ENCODE results near the gene DNAJB7.

The DNAJB7 gene

GRCh38 chr22:40862013-40862412 is at the start of gene DNAJB7:
TSS of gene DNAJB7 (minus strand) at chr22:40862113. CDS start at chr22:40861994, 119 bp downstream.
- H3K4me3 ChIP-seq (replicated peaks; ENCODE audit: low read depth, low read length) = no peak within 1 kb of the TSS
- no peak for DNase-seq (ENCODE audit: extremely low read depth, low read depth)
- TF ChIP-seq CTCF (IDR thresholded peaks at IDR 0.05; ENCODE audit: low read depth, low read length, missing control alignments) = no peak

- no peak overlapping the region for H3K4me3 ChIP-seq (replicated peaks; ENCODE audit: low read depth, low read length)
- no peak for TF ChIP-seq CTCF (IDR thresholded peaks at IDR 0.05; ENCODE audit: low read depth, low read length, missing control alignments)
- DNase-seq (ENCODE audit: extremely low read depth, low read depth) = no peak
Observed at GRCh38 chr22:40908895-40909294, 47.0 kb upstream of the DNAJB7 start.

GRCh38 chr22:40904101-40904500 is 42.2 kb upstream of the DNAJB7 start:
- no peak for TF ChIP-seq CTCF (IDR thresholded peaks at IDR 0.05; ENCODE audit: low read depth, low read length, missing control alignments)
- DNase-seq (ENCODE audit: extremely low read depth, low read depth) = no peak
- no peak overlapping the region for H3K4me3 ChIP-seq (replicated peaks; ENCODE audit: low read depth, low read length)

- peak; percentile 57 for TF ChIP-seq CTCF (IDR thresholded peaks at IDR 0.05; ENCODE audit: low read depth, low read length, missing control alignments)
- peak; percentile 39 for DNase-seq (ENCODE audit: extremely low read depth, low read depth)
- H3K4me3 ChIP-seq (replicated peaks; ENCODE audit: low read depth, low read length) = no peak overlapping the region
Observed at GRCh38 chr22:40898850-40899357, 37.0 kb upstream of the DNAJB7 start.

GRCh38 chr22:40894417-40894816 is 32.5 kb upstream of the DNAJB7 start:
- TF ChIP-seq CTCF (IDR thresholded peaks at IDR 0.05; ENCODE audit: low read depth, low read length, missing control alignments) = no peak
- no peak for DNase-seq (ENCODE audit: extremely low read depth, low read depth)

GRCh38 chr22:40890881-40891280 is 29.0 kb upstream of the DNAJB7 start:
- peak; percentile 65 for DNase-seq (ENCODE audit: extremely low read depth, low read depth)
- H3K4me3 ChIP-seq (replicated peaks; ENCODE audit: low read depth, low read length) = no peak overlapping the region
- no peak for TF ChIP-seq CTCF (IDR thresholded peaks at IDR 0.05; ENCODE audit: low read depth, low read length, missing control alignments)

More at GRCh38 chr22:40894417-40894816, 32.5 kb upstream of the DNAJB7 start:
- no peak overlapping the region for H3K4me3 ChIP-seq (replicated peaks; ENCODE audit: low read depth, low read length)

- H3K4me3 ChIP-seq (replicated peaks; ENCODE audit: low read depth, low read length) = no peak overlapping the region
- no peak for TF ChIP-seq CTCF (IDR thresholded peaks at IDR 0.05; ENCODE audit: low read depth, low read length, missing control alignments)
- DNase-seq (ENCODE audit: extremely low read depth, low read depth) = no peak
Observed at GRCh38 chr22:40889116-40889515, 27.2 kb upstream of the DNAJB7 start.
